Effector memory CD8-positive, alpha-beta T cell (primary cell): ENCODE results near the gene PDCD2L.

ENCODE experiments used
- ATAC-seq: fragments of 150-1000 bp; cut with Tn5 transposase; replicated peaks from 2 replicates; pipeline ENCODE4 v1.10.0; 2021; ENCODE audit warnings: mild to moderate bottlenecking, moderate library complexity
- DNase-seq, 3 experiments: peaks; one replicate each; pipeline ENCODE4 v3.0.0; 2021
- H3K27ac Mint-ChIP-seq, 2 donors: one replicate each; pipeline ENCODE4 v1.8.0; 2022; ENCODE audit warnings: mild to moderate bottlenecking in 2 of 2, mixed read lengths in 2 of 2, moderate library complexity in 2 of 2
- H3K27me3 Mint-ChIP-seq, 2 donors: one replicate each; pipeline ENCODE4 v1.8.0; 2022; ENCODE audit warnings: mixed read lengths in 2 of 2
- H3K36me3 Mint-ChIP-seq: one replicate; pipeline ENCODE4 v1.8.0; 2022; ENCODE audit warnings: mild to moderate bottlenecking, moderate library complexity, mixed read lengths; ENCODE audit not compliant: insufficient read depth
- H3K4me1 Mint-ChIP-seq, 2 donors: one replicate each; pipeline ENCODE4 v1.8.0; 2022; ENCODE audit warnings: low read depth in 2 of 2, mixed read lengths in 2 of 2
- H3K4me3 Mint-ChIP-seq, 2 donors: one replicate each; pipeline ENCODE4 v1.8.0; 2022; ENCODE audit warnings: mild to moderate bottlenecking in 2 of 2, mixed read lengths in 2 of 2, moderate library complexity in 2 of 2
- H3K9me3 Mint-ChIP-seq, 2 donors: one replicate each; pipeline ENCODE4 v1.8.0; 2022; ENCODE audit warnings: mixed read lengths in 2 of 2

Gene PDCD2L

DNA sequence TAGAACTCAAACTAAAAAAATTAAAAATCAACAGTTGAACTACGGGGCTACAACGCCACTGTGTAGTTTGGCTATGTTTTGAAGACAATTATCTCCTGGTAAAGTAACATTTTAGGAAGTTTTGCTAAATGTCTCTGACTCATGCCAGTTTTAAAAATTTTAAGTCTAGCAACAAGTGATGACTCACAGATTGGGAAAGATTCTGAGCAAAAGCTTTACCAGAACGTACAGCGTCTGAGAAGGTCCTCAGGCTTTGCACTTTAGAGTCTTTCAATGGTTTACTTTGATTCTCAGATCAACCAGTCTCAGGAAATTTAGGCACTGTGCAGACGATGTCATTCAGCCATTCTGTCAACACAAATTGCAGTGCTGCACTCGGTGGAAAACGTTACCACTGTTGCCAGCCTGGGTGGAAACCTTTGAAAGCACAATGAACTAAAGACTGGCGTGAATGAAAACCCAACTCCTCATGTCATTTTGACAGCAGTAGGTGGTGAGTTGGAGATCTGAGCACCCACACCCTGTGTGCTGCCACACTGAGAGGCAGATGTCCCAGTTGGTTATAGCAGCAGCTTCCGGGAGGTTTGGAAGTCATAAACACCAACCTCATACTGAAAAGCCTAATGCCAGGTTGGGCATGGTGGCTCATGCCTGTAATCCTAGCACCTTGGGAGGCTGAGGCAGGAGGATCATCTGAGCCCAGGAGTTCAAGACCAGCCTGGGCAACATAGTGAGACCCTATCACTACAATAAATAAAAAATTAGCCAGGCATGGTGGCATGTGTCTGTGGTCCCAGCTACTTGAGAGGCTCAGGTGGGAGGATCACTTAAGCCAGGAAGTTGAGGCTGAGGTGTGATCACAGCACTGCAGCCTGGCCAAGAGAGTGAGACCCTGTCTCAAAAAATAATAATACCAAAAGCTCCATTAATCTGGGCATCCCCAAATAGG, 71.1 kb downstream of the PDCD2L start:
- Mint-ChIP-seq H3K27me3 (peaks cover 8 to 17% of the 10 kb centered on the region in 2 donors), H3K4me3 (no peak overlapping the region), H3K4me1 (no peaks in the 10 kb centered on the region), H3K36me3 (peaks cover 22% of the 10 kb centered on the region), H3K27ac (no peak overlapping the region), H3K9me3 (no peaks in the 10 kb centered on the region)
- no peak for DNase-seq
- no peak for ATAC-seq
